ENCODE measurements around the gene ACTL6A.

The ACTL6A gene

DNA sequence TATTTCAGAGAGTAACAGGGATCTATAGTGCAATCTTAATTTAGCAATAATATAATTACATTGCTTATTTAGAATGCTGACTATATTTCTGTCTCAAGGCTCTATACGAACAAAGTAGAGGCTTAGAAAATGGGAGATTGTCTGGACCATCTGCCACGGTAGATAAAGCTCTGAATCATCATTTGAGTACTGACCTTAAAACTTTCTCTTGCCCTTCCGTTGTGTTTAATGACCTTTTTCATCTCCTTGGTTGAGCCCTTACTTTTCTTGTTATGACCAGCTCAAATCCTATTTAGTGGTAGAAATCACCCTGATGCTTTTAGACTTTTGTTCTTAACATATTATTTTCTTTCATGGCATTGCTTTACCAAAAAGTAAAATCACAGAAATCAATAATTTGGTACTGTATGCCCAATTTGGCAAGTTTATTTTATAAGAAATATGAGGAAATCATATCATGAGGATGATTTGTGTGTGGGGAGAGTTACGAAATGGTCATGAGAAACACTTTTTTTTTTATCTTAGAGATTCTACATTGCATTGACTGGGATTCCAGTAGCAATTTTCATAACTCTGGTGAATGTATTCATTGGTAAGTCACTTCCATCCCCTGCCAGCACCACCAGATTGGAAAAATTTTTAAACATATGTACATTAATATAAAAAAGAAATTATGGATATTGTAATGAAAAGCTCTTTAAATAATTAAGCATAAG lies 52.9 kb downstream of the ACTL6A start:
- Histone ChIP-seq H3K27me3 (ENCODE audit: control insufficient read depth in 1 of 2, insufficient read depth in 2 of 2, low read length in 2 of 2) (no peaks in the 10 kb centered on the region), H3K9ac (ENCODE audit: low read length in 2 of 2) (no peak overlapping the region), H3K27ac (ENCODE audit: low read length) (no peak overlapping the region), H3K4me3 (ENCODE audit: low read length in 2 of 2) (no peak overlapping the region), H3K4me1 (ENCODE audit: control insufficient read depth, insufficient read depth, low read length) (no peaks in the 10 kb centered on the region), H3K36me3 (ENCODE audit: control insufficient read depth in 2 of 2, insufficient read depth in 2 of 2, low read length in 2 of 2) (peaks cover 5 to 11% of the 10 kb centered on the region in 2 donors), H3K9me3 (ENCODE audit: control insufficient read depth in 2 of 2, low read length in 2 of 2) (no peaks in the 10 kb centered on the region)

DNA sequence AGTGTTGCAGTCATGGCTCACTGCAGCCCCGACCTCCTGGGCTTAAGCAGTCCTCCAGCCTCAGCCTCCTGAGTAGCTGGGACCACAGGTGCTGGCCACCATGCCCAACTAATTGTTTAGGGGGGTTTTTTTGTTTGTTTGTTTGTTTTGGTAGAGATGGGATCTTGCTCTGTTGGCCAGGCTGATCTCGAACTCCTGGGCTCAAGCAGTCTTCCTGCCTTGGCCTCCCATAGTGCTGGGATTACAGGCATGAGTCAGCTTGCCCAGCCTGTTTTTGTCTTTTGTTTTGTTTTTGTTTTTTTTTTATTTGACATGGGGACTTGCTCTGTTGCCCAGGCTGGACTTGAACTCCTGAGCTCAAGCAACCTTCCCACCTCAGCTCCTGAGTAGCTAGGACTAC lies 59.3 kb downstream of the ACTL6A start:
- H3K27me3 ChIP-seq (ENCODE audit: control insufficient read depth in 1 of 2, insufficient read depth in 2 of 2, low read length in 2 of 2), result no peaks in the 10 kb centered on the region
- no peak overlapping the region for H3K27ac ChIP-seq (ENCODE audit: low read length)
- no peaks in the 10 kb centered on the region for H3K9me3 ChIP-seq (ENCODE audit: control insufficient read depth in 2 of 2, low read length in 2 of 2)
- no peaks in the 10 kb centered on the region for H3K4me1 ChIP-seq (ENCODE audit: control insufficient read depth, insufficient read depth, low read length)
- H3K4me3 ChIP-seq (ENCODE audit: low read length in 2 of 2), result no peak overlapping the region
- no peak overlapping the region for H3K9ac ChIP-seq (ENCODE audit: low read length in 2 of 2)
- peaks cover 37 to 38% of the 10 kb centered on the region in 2 donors for H3K36me3 ChIP-seq (ENCODE audit: control insufficient read depth in 2 of 2, insufficient read depth in 2 of 2, low read length in 2 of 2)

DNA sequence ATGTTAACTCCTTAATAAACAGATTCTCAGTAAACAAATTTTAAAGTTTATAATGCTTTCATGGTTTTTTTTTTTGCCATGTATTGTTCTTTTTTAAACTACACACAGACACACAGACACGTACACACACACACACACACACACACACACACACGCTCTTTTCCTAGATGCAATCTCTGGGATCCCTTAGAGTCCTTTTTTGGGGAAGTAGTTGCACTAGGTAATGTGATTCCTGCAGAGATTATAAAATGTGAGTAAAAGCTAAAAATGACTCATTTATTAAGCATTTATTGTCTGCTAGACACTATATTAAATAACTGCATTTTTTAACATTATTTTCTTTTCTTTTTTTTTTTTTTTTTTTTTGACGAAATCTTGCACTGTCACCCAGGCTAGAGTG lies 61.7 kb downstream of the ACTL6A start:
- Histone ChIP-seq H3K9me3 (ENCODE audit: control insufficient read depth in 2 of 2, low read length in 2 of 2) (no peaks in the 10 kb centered on the region), H3K4me1 (ENCODE audit: control insufficient read depth, insufficient read depth, low read length) (no peaks in the 10 kb centered on the region), H3K4me3 (ENCODE audit: low read length in 2 of 2) (no peak overlapping the region), H3K27ac (ENCODE audit: low read length) (no peak overlapping the region), H3K36me3 (ENCODE audit: control insufficient read depth in 2 of 2, insufficient read depth in 2 of 2, low read length in 2 of 2) (peaks cover 30 to 33% of the 10 kb centered on the region in 2 donors), H3K27me3 (ENCODE audit: control insufficient read depth in 1 of 2, insufficient read depth in 2 of 2, low read length in 2 of 2) (no peaks in the 10 kb centered on the region), H3K9ac (ENCODE audit: low read length in 2 of 2) (no peak overlapping the region)

DNA sequence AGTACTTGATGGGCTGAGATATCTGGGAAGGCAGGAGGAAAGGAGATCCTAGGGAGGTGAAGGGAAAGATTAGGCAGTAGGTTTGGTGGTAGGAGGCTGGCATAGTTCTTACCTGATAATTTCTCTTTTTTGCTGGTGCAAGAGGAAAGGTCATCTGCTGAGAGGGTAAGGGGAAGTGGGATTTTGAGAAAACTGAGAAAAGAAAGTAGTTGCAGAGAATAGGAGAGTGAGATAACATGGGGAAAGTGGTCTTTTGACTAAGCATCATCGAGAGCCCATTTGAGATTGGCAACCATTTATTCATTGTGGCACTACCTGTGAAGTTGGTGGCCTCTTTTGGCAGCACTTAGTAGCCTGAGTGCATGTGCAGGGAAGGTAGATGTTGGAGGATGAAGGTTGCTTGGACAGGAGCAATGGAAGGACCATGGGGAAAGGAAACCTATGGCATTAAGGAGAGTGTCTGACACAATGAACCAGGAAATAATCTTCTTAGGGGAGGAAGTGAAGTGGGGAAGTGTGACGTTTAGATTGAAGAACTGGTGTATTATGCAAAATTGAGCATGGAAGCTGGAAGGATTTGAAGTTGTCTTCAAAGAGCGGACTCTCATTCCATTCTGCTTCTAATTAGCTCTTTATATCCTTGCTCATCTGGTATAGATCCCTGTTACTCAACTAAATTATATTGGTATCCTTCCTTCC lies 68.2 kb downstream of the ACTL6A start:
- no peaks in the 10 kb centered on the region for H3K9me3 ChIP-seq (ENCODE audit: control insufficient read depth in 2 of 2, low read length in 2 of 2)
- H3K36me3 ChIP-seq (ENCODE audit: control insufficient read depth in 2 of 2, insufficient read depth in 2 of 2, low read length in 2 of 2), result peaks cover 1 to 4% of the 10 kb centered on the region in 2 donors
- H3K27me3 ChIP-seq (ENCODE audit: control insufficient read depth in 1 of 2, insufficient read depth in 2 of 2, low read length in 2 of 2), result no peaks in the 10 kb centered on the region
- H3K27ac ChIP-seq (ENCODE audit: low read length), result no peak overlapping the region
- no peak overlapping the region for H3K4me3 ChIP-seq (ENCODE audit: low read length in 2 of 2)
- H3K4me1 ChIP-seq (ENCODE audit: control insufficient read depth, insufficient read depth, low read length), result no peaks in the 10 kb centered on the region
- H3K9ac ChIP-seq (ENCODE audit: low read length in 2 of 2), result no peak overlapping the region
